Head of caudate nucleus (tissue), 42 donors: ENCODE results near the gene YJU2.

ENCODE experiments used
- DNase-seq, 42 donors: peaks; one replicate each; pipeline versions ENCODE4 v3.0.0 to v3.0.0-alpha.2; 2020 to 2021; ENCODE audit warnings: mixed read lengths in 7 of 42
- intact Hi-C: fragments of 100-400 bp; cut with DNase I; formaldehyde crosslinking; loops from one replicate; pipeline ENCODE4 v1.15.0; 2022

Gene YJU2

GRCh38 chr19:4313847-4314490 lies 67.1 kb downstream of the YJU2 start:
- intact Hi-C loops = no loop called here
- DNase-seq = no peak

GRCh38 chr19:4316956-4317355 lies 70.1 kb downstream of the YJU2 start:
- no peak for DNase-seq
- intact Hi-C loops = no loop called here

- no peak for DNase-seq
- intact Hi-C loops = no loop called here
These were observed 71.6 kb downstream of the YJU2 start for GRCh38 chr19:4318460-4318859.
